HEK293T (cell line): ENCODE data around the gene ALDH8A1.

Experiments
- CTCF ChIA-PET: fragments of 350-600 bp; formaldehyde crosslinking; extraction: SDS; loops from one replicate; lab custom pipeline; 2021; ENCODE audit warnings: antibody characterized with exemption, inconsistent platforms; lab: Yijun Ruan, JAX
- POLR2A ChIA-PET: fragments of 350-600 bp; formaldehyde crosslinking; extraction: SDS; loops from one replicate; lab custom pipeline; 2020; ENCODE audit warnings: antibody characterized with exemption, inconsistent platforms; lab: Yijun Ruan, JAX
- DNase-seq: peaks from one replicate; pipeline ENCODE4 v3.0.0; 2012; ENCODE audit warnings: mixed read lengths; ENCODE audit errors: extremely low spot score
- ARNT ChIP-seq: fragments of 450-650 bp; IDR thresholded peaks from 2 replicates; pipeline ENCODE4 v1.6.1; 2017; ENCODE audit warnings: mild to moderate bottlenecking
- BHLHE40 ChIP-seq: fragments of 450-650 bp; IDR thresholded peaks from 2 replicates; pipeline ENCODE4 v1.6.1; 2016; ENCODE audit warnings: mild to moderate bottlenecking, moderate library complexity, borderline replicate concordance
- CTBP1 ChIP-seq: fragments of 450-650 bp; IDR thresholded peaks from 2 replicates; pipeline ENCODE4 v1.6.1; 2016; ENCODE audit warnings: borderline replicate concordance
- ELF4 ChIP-seq: fragments of 450-650 bp; IDR thresholded peaks from 2 replicates; pipeline ENCODE4 v1.6.1; 2017; ENCODE audit warnings: antibody characterized with exemption
- FOXA1 ChIP-seq: fragments of 450-650 bp; IDR thresholded peaks from 2 replicates; pipeline ENCODE4 v1.6.1; 2016; ENCODE audit warnings: mild to moderate bottlenecking
- FOXK2 ChIP-seq: fragments of 450-650 bp; IDR thresholded peaks from 2 replicates; pipeline ENCODE4 v1.6.1; 2016; ENCODE audit warnings: mild to moderate bottlenecking
- FOXM1 ChIP-seq: fragments of 450-650 bp; IDR thresholded peaks from 2 replicates; pipeline ENCODE4 v1.6.1; 2017; ENCODE audit warnings: mild to moderate bottlenecking, borderline replicate concordance
- HDGF ChIP-seq: fragments of 450-650 bp; IDR thresholded peaks from 2 replicates; pipeline ENCODE4 v1.6.1; 2017; ENCODE audit warnings: antibody characterized with exemption, borderline replicate concordance
- L3MBTL2 ChIP-seq: fragments of 450-650 bp; conservative IDR thresholded peaks from 2 replicates; pipeline ENCODE4 v1.6.1; 2016; ENCODE audit warnings: mild to moderate bottlenecking
- LEF1 ChIP-seq: fragments of 450-650 bp; IDR thresholded peaks from 2 replicates; pipeline ENCODE4 v1.6.1; 2017; ENCODE audit warnings: mild to moderate bottlenecking, borderline replicate concordance
- NFRKB ChIP-seq: fragments of 450-650 bp; IDR thresholded peaks from 2 replicates; pipeline ENCODE4 v1.6.1; 2016; ENCODE audit warnings: mild to moderate bottlenecking, moderate library complexity
- PKNOX1 ChIP-seq: fragments of 450-650 bp; IDR thresholded peaks from 2 replicates; pipeline ENCODE4 v1.6.1; 2016
- SP1 ChIP-seq: fragments of 450-650 bp; IDR thresholded peaks from 2 replicates; pipeline ENCODE4 v1.6.1; 2017
- SUZ12 ChIP-seq: fragments of 450-650 bp; IDR thresholded peaks from 2 replicates; pipeline ENCODE4 v1.6.1; 2016; ENCODE audit warnings: mild to moderate bottlenecking
- TARDBP ChIP-seq: fragments of 450-650 bp; IDR thresholded peaks from 2 replicates; pipeline ENCODE4 v1.6.1; 2016
- ZNF384 ChIP-seq: fragments of 450-650 bp; IDR thresholded peaks from 2 replicates; pipeline ENCODE4 v1.6.1; 2016

ALDH8A1 gene, protein sequence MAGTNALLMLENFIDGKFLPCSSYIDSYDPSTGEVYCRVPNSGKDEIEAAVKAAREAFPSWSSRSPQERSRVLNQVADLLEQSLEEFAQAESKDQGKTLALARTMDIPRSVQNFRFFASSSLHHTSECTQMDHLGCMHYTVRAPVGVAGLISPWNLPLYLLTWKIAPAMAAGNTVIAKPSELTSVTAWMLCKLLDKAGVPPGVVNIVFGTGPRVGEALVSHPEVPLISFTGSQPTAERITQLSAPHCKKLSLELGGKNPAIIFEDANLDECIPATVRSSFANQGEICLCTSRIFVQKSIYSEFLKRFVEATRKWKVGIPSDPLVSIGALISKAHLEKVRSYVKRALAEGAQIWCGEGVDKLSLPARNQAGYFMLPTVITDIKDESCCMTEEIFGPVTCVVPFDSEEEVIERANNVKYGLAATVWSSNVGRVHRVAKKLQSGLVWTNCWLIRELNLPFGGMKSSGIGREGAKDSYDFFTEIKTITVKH

GRCh38 chr6:134949927-134950326, at the start of gene ALDH8A1:
TSS of gene ALDH8A1 (minus strand) at chr6:134950101. CDS start at chr6:134950053, 48 bp downstream.
- ChIA-PET POLR2A (no interaction called here), CTCF (interaction anchor here (1.6 kb wide), 1 partner anchor 9 kb away, joined by 5 read pairs; no protein-coding TSS in a partner anchor)
- no peak for TF ChIP-seq LEF1
- no peak for TF ChIP-seq NFRKB
- TF ChIP-seq SP1: no peak
- TF ChIP-seq FOXA1: no peak
- no peak for TF ChIP-seq PKNOX1
- no peak for TF ChIP-seq L3MBTL2
- TF ChIP-seq TARDBP: no peak
- TF ChIP-seq FOXK2: no peak
- TF ChIP-seq ZNF384: no peak
- no peak for TF ChIP-seq FOXM1
- TF ChIP-seq BHLHE40: no peak
- TF ChIP-seq CTBP1: no peak
- TF ChIP-seq HDGF: no peak
- no peak for TF ChIP-seq ARNT
- TF ChIP-seq SUZ12: no peak
- TF ChIP-seq ELF4: no peak
- no peak for DNase-seq

DNA sequence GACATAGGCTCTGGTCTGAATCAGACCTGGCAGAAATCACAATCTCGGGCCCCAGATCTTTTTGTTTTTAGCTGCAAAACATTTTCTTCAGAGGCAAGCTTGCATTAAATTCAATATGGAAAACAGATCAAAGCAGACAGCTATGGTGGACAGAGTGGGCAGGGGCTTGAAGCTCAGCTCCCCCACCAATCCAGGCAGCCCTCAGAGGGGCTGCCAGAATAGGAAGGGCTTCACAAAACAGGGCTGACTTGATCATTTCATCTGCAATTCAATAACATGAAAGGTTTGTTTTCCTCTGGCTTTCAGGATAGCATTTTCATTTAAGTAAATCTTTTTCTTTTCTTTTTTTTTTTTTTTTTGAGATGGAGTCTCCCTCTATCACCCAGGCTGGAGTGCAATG, 49.2 kb upstream of the ALDH8A1 start:
- ChIA-PET POLR2A (no interaction called here), CTCF (interaction anchor here (1.6 kb wide), 1 partner anchor 10 kb away, joined by 3 read pairs; no protein-coding TSS in a partner anchor)
- no peak for TF ChIP-seq ARNT
- no peak for TF ChIP-seq ELF4
- no peak for TF ChIP-seq SP1
- TF ChIP-seq FOXK2: no peak
- TF ChIP-seq PKNOX1: no peak
- TF ChIP-seq L3MBTL2: no peak
- TF ChIP-seq SUZ12: no peak
- TF ChIP-seq BHLHE40: no peak
- no peak for TF ChIP-seq TARDBP
- no peak for TF ChIP-seq FOXM1
- no peak for TF ChIP-seq NFRKB
- TF ChIP-seq ZNF384: no peak
- TF ChIP-seq CTBP1: no peak
- TF ChIP-seq LEF1: no peak
- TF ChIP-seq FOXA1: no peak
- TF ChIP-seq HDGF: no peak
- DNase-seq: no peak

- CTCF ChIA-PET: interaction anchor here (1.6 kb wide), 1 partner anchor 11 kb away, joined by 3 read pairs; no protein-coding TSS in a partner anchor
- no peak for DNase-seq
- TF ChIP-seq FOXA1: no peak
- no peak for TF ChIP-seq NFRKB
- TF ChIP-seq PKNOX1: no peak
- TF ChIP-seq TARDBP: no peak
- POLR2A ChIA-PET: interaction anchor here (1.0 kb wide), 1 partner anchor 58 kb away, joined by 3 read pairs; the partner anchor contains the start of gene HBS1L
Measured at GRCh38 chr6:134997133-134997995, 47.5 kb upstream of the ALDH8A1 start.

DNA sequence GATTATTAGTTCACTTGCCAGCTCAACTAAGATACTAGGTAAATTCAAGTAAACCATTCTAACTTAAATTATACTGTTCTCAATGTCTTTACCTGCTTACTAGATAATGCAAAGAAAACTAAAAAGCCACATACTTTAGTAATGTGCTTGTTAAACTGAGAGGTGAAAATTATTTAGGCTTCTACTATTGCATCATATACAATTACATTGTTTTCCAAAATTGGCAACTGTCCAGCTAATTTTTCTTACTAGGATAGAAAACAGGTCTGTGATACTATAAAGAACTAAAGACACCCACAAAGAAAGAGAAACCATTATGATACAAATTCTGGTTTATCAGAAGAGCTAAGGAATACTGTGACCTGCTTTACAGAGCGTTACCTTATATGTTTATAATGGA, 45.6 kb upstream of the ALDH8A1 start:
- CTCF ChIA-PET: interaction anchor here (0.9 kb wide), 1 partner anchor 55 kb away, joined by 4 read pairs; no protein-coding TSS in a partner anchor
- POLR2A ChIA-PET: interaction anchor here (1.5 kb wide), 1 partner anchor 59 kb away, joined by 6 read pairs; the partner anchor contains the start of gene HBS1L
- no peak for TF ChIP-seq CTBP1
- TF ChIP-seq FOXA1: no peak
- no peak for TF ChIP-seq FOXK2
- no peak for TF ChIP-seq ELF4
- TF ChIP-seq HDGF: no peak
- no peak for TF ChIP-seq ZNF384
- DNase-seq: no peak

GRCh38 chr6:134994431-134994830, 44.5 kb upstream of the ALDH8A1 start:
- TF ChIP-seq L3MBTL2: no peak
- no peak for TF ChIP-seq HDGF
- TF ChIP-seq LEF1: no peak
- no peak for TF ChIP-seq ELF4
- no peak for TF ChIP-seq TARDBP
- no peak for TF ChIP-seq FOXM1
- no peak for TF ChIP-seq PKNOX1
- no peak for TF ChIP-seq FOXK2
- ChIA-PET POLR2A (interaction anchor here (0.6 kb wide), 1 partner anchor 36 kb away, joined by 3 read pairs; no protein-coding TSS in a partner anchor), CTCF (interaction anchor here (1.2 kb wide), 1 partner anchor 9 kb away, joined by 5 read pairs; no protein-coding TSS in a partner anchor)
- no peak for DNase-seq
